NT2/D1 (cell line): ENCODE measurements around the gene RBM8A.

Experiments used
- DNase-seq: peaks from one replicate; pipeline ENCODE4 v3.0.0-alpha.2; 2011; ENCODE audit warnings: low read depth, low spot score
- H3K27me3 ChIP-seq: 2 replicates; pipeline ENCODE4 v1.6.0; 2011; ENCODE audit warnings: mild to moderate bottlenecking; ENCODE audit not compliant: insufficient read length, insufficient read depth
- H3K36me3 ChIP-seq: 2 replicates; pipeline ENCODE4 v1.6.1; 2011; ENCODE audit warnings: mild to moderate bottlenecking, low read length, mixed read lengths; ENCODE audit not compliant: insufficient read depth, insufficient read length
- H3K4me1 ChIP-seq: 2 replicates; pipeline ENCODE4 v1.5.1; 2011; ENCODE audit not compliant: insufficient read depth, insufficient read length
- H3K4me3 ChIP-seq: 2 replicates; pipeline ENCODE4 v1.5.1; 2011; ENCODE audit warnings: low read depth; ENCODE audit not compliant: insufficient read length
- H3K9ac ChIP-seq: 2 replicates; pipeline ENCODE4 v1.6.0; 2011; ENCODE audit warnings: low read depth; ENCODE audit not compliant: insufficient read length
- H3K9me3 ChIP-seq: 2 replicates; pipeline ENCODE4 v1.5.1; 2011; ENCODE audit warnings: mild to moderate bottlenecking, low read length; ENCODE audit not compliant: insufficient read depth
- SUZ12 ChIP-seq: IDR thresholded peaks from 2 replicates; pipeline ENCODE4 v1.6.1; 2011; ENCODE audit not compliant: insufficient read length, insufficient read depth; ENCODE audit errors: extremely low read depth
- YY1 ChIP-seq: IDR thresholded peaks from 2 replicates; pipeline ENCODE4 v1.6.1; 2011; ENCODE audit not compliant: insufficient read length, insufficient read depth
- ZNF274 ChIP-seq: IDR thresholded peaks from 2 replicates; pipeline ENCODE4 v1.6.1; 2011; ENCODE audit warnings: mild to moderate bottlenecking, low read depth, low read length

The RBM8A gene

GRCh38 chr1:145953861-145954260 is 26.6 kb upstream of the RBM8A start:
- TF ChIP-seq SUZ12 (no peak), YY1 (no peak), ZNF274 (no peak)
- H3K4me3 ChIP-seq: no peak overlapping the region

DNA sequence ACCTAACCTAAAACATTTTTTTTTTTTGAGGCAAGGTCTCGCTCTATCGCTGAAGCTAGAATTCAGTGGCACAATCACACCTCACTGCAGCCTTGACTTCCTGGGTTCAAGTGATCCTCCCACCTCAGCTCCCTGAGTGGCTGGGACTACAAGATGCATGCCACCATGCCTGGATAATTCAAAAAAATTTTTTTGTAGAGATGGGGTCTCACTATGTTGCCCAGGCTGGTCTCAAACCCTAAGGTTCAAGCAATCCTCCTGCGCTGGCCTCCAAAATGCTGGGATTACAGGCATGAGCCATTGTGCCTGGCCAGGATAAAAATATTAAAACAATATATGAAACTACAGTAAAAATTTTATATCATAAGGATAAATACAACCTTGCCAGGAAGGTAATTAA is 25.6 kb upstream of the RBM8A start:
- DNase-seq: no peak
- H3K9me3 ChIP-seq: peaks cover 6% of the 10 kb centered on the region; the same call in 1 of the 2 replicates
- no peak overlapping the region for H3K9ac ChIP-seq
- peaks cover 31% of the 10 kb centered on the region for H3K27me3 ChIP-seq
- no peaks in the 10 kb centered on the region for H3K36me3 ChIP-seq
- TF ChIP-seq YY1 (no peak), ZNF274 (no peak), SUZ12 (no peak)
- no peak overlapping the region for H3K4me3 ChIP-seq
- H3K4me1 ChIP-seq: peaks cover 2% of the 10 kb centered on the region

More at GRCh38 chr1:145953861-145954260, 26.6 kb upstream of the RBM8A start:
- Histone ChIP-seq H3K27me3 (peaks cover 39% of the 10 kb centered on the region), H3K4me1 (peaks cover 2% of the 10 kb centered on the region), H3K36me3 (no peaks in the 10 kb centered on the region), H3K9me3 (0 out of 2 replicates have a peak, but pooled peaks cover under 1% of the 10 kb centered on the region), H3K9ac (no peak overlapping the region)
- no peak for DNase-seq

GRCh38 chr1:145951526-145951925 is 24.2 kb upstream of the RBM8A start:
- no peaks in the 10 kb centered on the region for H3K36me3 ChIP-seq
- no peak overlapping the region for H3K4me3 ChIP-seq
- peaks cover 2% of the 10 kb centered on the region for H3K4me1 ChIP-seq
- H3K9me3 ChIP-seq: peaks cover 6% of the 10 kb centered on the region; the same call in 1 of the 2 replicates
- no peak for TF ChIP-seq YY1
- no peak for DNase-seq
- H3K9ac ChIP-seq: no peak overlapping the region
- H3K27me3 ChIP-seq: peaks cover 21% of the 10 kb centered on the region

GRCh38 chr1:145949219-145949618 is 21.9 kb upstream of the RBM8A start:
- H3K4me3 ChIP-seq: no peak overlapping the region
- H3K4me1 ChIP-seq: peaks cover 2% of the 10 kb centered on the region
- H3K9me3 ChIP-seq: peaks cover 6% of the 10 kb centered on the region; the same call in 1 of the 2 replicates
- DNase-seq: no peak
- no peaks in the 10 kb centered on the region for H3K27me3 ChIP-seq
- H3K36me3 ChIP-seq: no peaks in the 10 kb centered on the region
- TF ChIP-seq YY1 (no peak), SUZ12 (no peak)
- H3K9ac ChIP-seq: no peak overlapping the region

- Histone ChIP-seq H3K27me3 (no peaks in the 10 kb centered on the region), H3K36me3 (no peaks in the 10 kb centered on the region), H3K4me3 (no peak overlapping the region), H3K9me3 (peaks cover 6% of the 10 kb centered on the region; the same call in 1 of the 2 replicates), H3K4me1 (peaks cover 2% of the 10 kb centered on the region), H3K9ac (no peak overlapping the region)
- peak; percentile 56 for DNase-seq
- TF ChIP-seq SUZ12 (no peak), YY1 (no peak), ZNF274 (no peak)
These were observed 20.3 kb upstream of the RBM8A start for GRCh38 chr1:145947551-145947950.

DNA sequence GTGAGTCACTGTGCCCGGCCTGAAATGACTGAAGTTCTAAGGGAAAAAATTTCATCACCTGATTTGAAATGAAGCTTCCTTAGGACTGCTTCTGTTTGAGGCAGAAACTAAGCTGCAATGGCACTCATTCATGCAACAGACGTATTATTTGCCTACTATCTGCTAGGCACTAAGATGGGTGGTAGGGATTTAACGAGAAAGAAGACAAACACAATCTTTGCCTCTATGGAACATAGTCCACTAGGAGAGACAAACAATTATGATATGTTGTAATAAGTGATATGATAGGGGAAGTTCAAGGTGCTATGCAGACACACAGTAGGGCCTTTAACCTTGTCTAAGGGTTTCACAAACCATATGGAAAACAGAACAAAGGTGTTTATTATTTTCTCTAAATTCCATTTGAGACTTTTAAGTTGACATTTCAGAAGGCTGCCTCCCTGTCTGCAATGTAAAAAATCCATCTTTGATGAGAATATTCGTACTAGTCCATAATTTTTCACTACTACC is 19.2 kb upstream of the RBM8A start:
- Histone ChIP-seq H3K9me3 (peaks cover 6% of the 10 kb centered on the region; the same call in 1 of the 2 replicates), H3K27me3 (no peaks in the 10 kb centered on the region), H3K36me3 (no peaks in the 10 kb centered on the region), H3K4me3 (no peak overlapping the region), H3K4me1 (peaks cover 2% of the 10 kb centered on the region), H3K9ac (no peak overlapping the region)
- no peak for TF ChIP-seq ZNF274
- TF ChIP-seq SUZ12: no peak
- no peak for TF ChIP-seq YY1
- DNase-seq: no peak

DNA sequence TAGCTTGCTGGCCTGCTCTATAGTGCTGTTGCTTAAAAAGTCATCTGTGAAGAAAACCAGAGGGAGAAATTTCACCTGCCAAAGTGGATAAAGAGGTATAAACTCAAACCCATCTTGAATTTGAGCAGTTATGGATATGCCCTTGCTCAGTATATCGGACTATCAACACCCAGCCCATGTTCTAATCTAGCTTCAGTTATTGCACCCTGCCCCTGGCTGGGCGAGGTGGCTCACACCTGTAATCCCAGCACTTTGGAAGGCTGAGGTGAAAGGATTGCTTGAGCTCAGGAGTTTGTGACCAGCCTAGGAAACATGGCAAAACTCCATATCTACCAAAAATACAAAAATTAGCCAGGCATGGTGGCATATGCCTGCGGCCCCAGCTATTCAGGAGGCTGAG is 17.2 kb upstream of the RBM8A start:
- TF ChIP-seq SUZ12 (no peak), ZNF274 (no peak), YY1 (no peak)
- Histone ChIP-seq H3K4me3 (no peak overlapping the region), H3K4me1 (no peaks in the 10 kb centered on the region), H3K9ac (no peak overlapping the region), H3K36me3 (no peaks in the 10 kb centered on the region), H3K27me3 (no peaks in the 10 kb centered on the region), H3K9me3 (peaks cover 6% of the 10 kb centered on the region; the same call in 1 of the 2 replicates)
- DNase-seq: no peak
